NCI-H774 (cell line): ENCODE results near the gene ANKDD1B.
A peak's percentile ranks its signal among the peaks of the same experiment; 100 is the strongest.

Experiments used
- DNase-seq: peaks from one replicate; lab custom pipeline; 2025; lab: John Stamatoyannopoulos, UW

Gene ANKDD1B

DNA sequence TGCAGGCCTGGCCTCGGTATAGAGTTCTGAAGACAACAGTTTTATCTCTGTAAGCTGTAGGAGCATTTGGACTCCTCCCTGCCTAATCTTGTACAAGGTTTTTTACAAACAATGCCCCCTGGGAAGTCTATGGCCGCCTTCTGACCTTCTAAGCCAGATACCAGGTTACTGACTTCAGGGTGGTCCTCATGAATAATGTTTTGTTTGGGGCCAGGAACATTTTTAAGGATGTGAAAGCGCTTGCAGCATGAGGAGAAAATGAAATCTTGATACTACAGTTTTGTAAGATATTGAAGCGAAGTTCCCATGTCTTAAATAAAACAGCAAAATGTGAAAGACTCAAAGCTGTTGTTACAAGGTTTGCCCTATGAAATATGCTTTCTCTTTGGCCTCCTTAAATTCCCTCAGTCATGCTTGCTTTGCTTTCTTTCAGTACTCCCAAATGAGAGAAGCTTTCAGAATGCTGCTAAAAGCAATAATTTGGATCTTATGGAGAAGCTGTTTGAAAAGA lies 5.2 kb downstream of the ANKDD1B start:
- no peak for DNase-seq

DNA sequence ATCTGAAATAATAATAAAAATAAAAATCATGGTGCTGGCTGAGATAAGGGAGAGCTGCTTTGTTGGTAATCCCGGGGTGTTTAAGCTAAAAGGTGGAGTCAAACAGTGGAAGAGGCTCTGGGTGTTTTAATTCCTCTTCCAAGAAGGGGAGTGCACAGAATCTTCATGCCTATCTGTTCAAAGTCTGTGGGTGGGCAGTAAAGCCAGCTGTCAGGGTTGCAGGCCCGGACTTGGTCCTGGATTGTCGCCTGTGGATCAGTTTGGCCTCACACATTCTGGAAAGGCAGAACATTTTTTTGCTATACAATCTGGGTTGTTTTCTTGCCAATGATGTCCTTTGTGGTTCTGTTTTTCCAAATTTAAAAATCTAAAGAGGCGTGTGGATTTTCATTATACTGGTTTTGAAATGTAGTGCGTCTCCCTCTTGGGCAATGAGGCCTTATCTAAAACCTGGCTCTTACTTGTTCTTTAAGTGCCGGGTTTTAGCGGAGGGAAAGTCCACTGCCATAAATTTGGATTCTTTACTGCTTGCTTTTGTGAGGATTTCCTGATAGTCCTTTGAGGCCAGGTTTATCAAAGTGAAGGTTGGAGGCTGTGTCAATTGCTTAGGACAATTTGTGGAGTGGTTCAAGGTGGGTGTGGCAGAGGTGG lies 5.8 kb downstream of the ANKDD1B start:
- no peak for DNase-seq

DNA sequence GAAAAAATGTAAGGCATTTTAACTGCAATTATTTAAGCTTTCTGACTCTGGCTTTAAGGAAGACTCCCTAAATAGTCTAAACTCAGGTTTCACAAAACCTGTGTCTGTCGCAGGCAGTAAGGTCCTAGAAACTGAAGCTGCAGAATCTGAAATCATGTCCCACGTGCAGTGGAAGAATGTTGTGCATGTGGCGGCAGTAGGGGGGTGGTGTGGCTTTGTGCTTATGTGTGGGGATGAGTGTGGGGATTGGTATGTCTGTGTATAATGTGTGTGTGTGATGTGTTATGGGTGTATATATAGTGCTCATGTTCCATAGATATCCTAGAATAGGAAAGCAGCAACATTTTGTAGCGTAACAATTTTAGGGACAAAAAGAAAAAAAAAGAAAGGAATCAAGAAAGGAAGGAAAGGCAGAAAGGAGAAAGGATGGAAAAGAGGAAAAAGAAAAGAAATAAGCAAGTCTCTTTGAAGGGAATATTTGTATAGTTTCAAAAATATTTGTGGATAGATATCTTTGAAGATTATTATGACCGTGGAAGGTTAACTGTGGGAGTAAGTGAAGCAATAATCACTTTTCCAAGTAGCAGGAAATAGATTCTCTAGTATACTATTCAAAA lies 6.6 kb downstream of the ANKDD1B start:
- DNase-seq, result no peak

DNA sequence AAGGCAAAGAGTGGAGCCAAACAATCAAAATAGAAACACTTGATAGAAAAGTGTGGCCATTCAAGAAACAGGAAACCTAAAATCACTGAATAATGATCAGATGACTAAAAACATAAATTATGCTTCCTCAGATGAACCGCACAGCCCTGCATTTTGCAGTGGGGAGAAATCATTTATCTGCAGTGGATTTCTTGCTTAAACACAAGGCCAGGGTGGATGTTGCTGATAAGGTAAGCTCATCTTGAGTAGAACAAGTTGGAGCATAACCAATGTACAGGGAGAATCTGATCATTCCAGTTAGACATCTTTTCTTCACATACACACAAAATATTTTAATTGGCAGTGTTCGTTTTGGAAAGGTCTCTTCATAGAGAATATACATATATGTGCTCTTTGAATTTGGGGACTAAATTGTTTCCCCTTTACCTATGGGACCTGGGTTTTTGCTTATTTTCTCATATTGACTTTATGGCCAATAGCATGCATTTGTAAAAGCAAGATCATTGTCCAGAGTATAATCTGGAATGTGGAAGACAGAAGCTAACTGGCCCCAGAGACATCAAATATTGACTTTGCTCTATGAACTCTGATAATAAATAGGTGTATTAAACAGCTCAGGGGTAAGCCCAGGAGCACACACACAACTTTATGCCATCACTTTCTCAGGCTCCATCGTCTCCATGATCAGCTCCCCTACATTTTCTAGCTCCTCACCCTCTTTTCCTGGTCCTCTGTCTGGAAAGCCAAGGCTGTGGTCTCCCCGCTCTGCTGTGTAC lies 9.1 kb downstream of the ANKDD1B start:
- DNase-seq, result no peak

GRCh38 chr5:75622564-75622963 lies 11.3 kb downstream of the ANKDD1B start:
- DNase-seq, result no peak

DNA sequence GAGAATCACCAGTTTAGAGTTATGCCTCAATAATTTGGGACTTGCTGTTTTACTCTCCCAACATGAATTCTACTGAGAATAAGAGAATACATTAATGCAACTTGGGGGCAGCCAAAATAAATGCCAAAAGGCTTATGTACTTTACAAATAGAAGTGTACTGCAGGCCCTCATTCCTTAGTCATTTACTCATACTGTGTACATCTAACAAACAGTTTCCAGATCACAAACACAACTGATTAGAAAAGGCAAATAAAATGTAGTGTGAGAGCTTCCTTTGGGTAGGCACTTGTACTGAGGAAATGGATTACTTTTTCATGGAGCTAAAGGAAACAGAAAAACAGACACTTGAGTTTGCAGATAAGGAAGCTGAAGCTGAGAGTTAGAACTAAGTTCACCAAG lies 12.6 kb downstream of the ANKDD1B start:
- no peak for DNase-seq

DNA sequence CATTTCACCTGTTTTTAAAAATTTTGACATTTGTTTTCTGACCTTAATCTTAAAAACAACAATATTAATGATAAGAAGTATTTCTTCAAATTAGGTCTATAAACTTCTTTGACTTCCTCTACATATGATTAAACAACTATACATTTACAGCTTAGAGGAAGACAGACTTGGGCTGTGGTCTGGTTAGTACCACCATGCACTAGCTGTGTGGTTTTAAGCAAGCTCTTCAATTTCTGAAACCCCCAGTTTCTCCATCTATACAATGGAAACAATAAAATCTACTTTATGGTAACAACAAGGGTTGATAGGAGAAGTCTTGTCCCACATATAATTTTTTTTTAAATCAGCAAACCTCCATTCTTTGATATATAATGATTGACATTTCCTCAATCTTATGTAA lies 15.7 kb downstream of the ANKDD1B start:
- no peak for DNase-seq

- DNase-seq, result no peak
These were observed 16.5 kb downstream of the ANKDD1B start for GRCh38 chr5:75627801-75628200.

DNA sequence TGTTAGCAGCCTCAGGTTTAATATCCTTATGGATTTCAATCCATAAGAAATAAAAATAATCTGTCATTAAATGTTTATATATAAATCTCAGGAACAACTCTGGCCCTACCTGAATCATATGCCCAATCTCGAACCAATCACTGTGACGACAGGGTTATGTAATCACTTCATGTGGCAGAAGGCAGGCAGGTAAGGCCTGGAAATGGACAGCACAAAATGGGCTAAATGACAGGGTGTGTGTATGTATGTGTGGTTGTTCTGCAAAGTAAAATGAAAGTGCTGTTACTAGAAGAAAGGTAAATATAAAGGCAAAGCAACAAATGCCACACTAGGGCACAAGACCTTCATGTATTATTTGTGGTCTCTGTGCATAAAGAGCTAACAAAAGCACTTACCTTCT lies 19.6 kb downstream of the ANKDD1B start:
- no peak for DNase-seq

- no peak for DNase-seq
These were observed 21.1 kb downstream of the ANKDD1B start for GRCh38 chr5:75632321-75632720.

DNA sequence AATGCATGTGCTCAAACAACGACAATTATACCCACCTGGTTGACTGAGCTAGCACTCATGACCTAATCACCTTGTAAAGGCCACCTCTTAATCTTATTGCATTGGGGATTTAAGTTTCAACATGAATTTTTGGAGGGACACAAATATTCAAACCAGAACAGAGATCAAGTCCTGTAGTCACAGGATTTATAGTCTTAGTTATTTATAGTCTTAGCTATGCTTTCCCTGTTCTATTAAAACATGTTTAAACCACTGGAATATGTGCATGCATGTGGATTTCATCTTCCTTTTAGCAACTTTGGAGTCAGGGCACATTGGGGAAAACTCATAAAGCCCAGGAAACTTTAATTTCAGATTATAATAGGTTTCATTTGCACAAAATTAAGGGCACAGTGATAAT lies 26.7 kb downstream of the ANKDD1B start:
- no peak for DNase-seq

- DNase-seq, result no peak
These were observed 28.5 kb downstream of the ANKDD1B start for GRCh38 chr5:75639535-75640311.

DNA sequence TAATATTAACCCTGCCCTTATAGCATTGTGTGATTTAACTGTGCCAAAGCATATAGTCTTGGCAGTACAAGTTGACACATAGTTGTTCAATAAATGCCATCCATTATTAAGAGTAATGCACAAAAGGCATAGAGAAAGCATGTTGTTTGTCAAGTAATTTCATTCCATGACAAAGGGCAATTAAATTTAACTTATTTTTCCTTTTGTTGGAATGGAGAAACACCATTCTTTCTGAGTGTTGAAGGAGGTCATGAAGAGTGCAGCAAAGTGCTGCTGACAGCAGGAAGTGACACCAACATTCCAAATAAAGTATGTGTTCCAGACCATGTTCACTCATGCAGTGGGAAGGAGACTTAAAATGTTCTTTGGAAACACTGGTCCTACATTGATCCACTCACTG lies 29.1 kb downstream of the ANKDD1B start:
- DNase-seq, result no peak

GRCh38 chr5:75640826-75641225 lies 29.6 kb downstream of the ANKDD1B start:
- no peak for DNase-seq

GRCh38 chr5:75648712-75649111 lies 37.5 kb downstream of the ANKDD1B start:
- DNase-seq, result no peak

DNA sequence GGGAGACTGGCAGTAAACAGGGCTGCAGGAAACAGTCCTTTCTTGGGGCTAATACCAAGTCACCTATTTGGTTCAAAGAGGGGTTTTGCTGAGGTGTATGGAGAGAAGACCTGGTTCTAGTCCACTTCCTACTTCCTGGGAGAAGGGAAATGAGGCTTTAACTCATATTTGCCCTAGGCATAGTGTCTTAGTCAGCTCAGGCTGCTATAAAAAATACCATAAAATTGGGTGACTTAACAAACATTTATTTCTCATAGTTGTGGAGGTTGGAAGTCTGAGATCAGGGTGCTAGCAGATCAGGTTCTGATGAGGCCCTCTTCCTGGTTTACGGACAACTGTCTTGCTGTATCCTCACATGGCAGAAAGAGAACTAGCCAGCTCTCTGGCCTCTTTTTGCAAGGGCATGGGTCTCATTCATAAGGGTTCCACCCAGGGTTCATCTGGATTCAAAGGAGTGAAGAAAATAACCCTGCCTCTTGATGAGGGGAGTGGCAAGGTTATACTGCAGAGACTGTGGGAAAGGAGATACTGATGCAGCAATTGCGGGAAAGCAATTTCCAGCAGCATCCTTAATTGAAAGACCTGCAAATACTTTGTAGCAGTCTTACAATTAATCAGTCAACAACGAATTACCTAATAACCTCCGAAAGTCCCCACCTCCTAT lies 40.5 kb downstream of the ANKDD1B start:
- DNase-seq, result no peak

- no peak for DNase-seq
These were observed 42.3 kb downstream of the ANKDD1B start for GRCh38 chr5:75653521-75653920.

GRCh38 chr5:75654693-75655295 lies 43.5 kb downstream of the ANKDD1B start:
- DNase-seq, result no peak

GRCh38 chr5:75656311-75657003 lies 45.2 kb downstream of the ANKDD1B start:
- DNase-seq, result peak; percentile 16

GRCh38 chr5:75659791-75660450 lies 48.7 kb downstream of the ANKDD1B start:
- no peak for DNase-seq
